Natural killer cell (primary cell): ENCODE measurements around the gene MXRA7. TPM values are rescaled to one million over a fixed set of nuclear protein-coding genes. Genes with fewer than 3 reads are reported as not detected.

Source experiments
- ATAC-seq, 3 donors: fragments of 150-1000 bp in 2 of 3; fragments of 200-7000 bp in 1 of 3; cut with Tn5 transposase; 1 replicate in 1 of 3; 2 replicates in 2 of 3; pipeline ENCODE4 v1.10.0; 2021; ENCODE audit warnings: mild to moderate bottlenecking in 2 of 3, moderate library complexity in 2 of 3
- DNase-seq, 2 donors: peaks; one replicate each; pipeline versions ENCODE4 v3.0.0 to v3.0.0-alpha.2; 2013 to 2021; ENCODE audit warnings: mixed read lengths in 1 of 2
- H3K27ac ChIP-seq: one replicate; pipeline ENCODE4 v1.5.1; 2013; ENCODE audit warnings: mild to moderate bottlenecking, low read length
- H3K27me3 ChIP-seq: one replicate; pipeline ENCODE4 v1.6.1; 2013; ENCODE audit warnings: low read length; ENCODE audit not compliant: control insufficient read depth, insufficient read depth
- H3K36me3 ChIP-seq: one replicate; pipeline ENCODE4 v1.6.1; 2013; ENCODE audit warnings: low read length; ENCODE audit not compliant: control insufficient read depth, insufficient read depth
- H3K4me1 ChIP-seq: one replicate; pipeline ENCODE4 v1.6.1; 2013; ENCODE audit warnings: low read length; ENCODE audit not compliant: control insufficient read depth, insufficient read depth
- H3K4me3 ChIP-seq: one replicate; pipeline ENCODE4 v1.5.1; 2013; ENCODE audit warnings: low read length
- H3K9me3 ChIP-seq: one replicate; pipeline ENCODE4 v1.6.1; 2013; ENCODE audit warnings: low read length; ENCODE audit not compliant: control insufficient read depth, insufficient read depth
- H3K27ac Mint-ChIP-seq, 2 donors: one replicate each; pipeline ENCODE4 v1.8.0; 2022; ENCODE audit warnings: mild to moderate bottlenecking in 2 of 2, mixed read lengths in 2 of 2, moderate library complexity in 1 of 2
- H3K27me3 Mint-ChIP-seq, 2 donors: one replicate each; pipeline ENCODE4 v1.8.0; 2022; ENCODE audit warnings: low read depth in 2 of 2, mixed read lengths in 2 of 2
- H3K36me3 Mint-ChIP-seq: one replicate; pipeline ENCODE4 v1.8.0; 2022; ENCODE audit warnings: mixed read lengths
- H3K4me1 Mint-ChIP-seq, 2 donors: one replicate each; pipeline ENCODE4 v1.8.0; 2022; ENCODE audit warnings: mixed read lengths in 2 of 2
- H3K4me3 Mint-ChIP-seq: one replicate; pipeline ENCODE4 v1.8.0; 2022; ENCODE audit warnings: mild to moderate bottlenecking, moderate library complexity, mixed read lengths
- H3K9me3 Mint-ChIP-seq, 2 donors: one replicate each; pipeline ENCODE4 v1.8.0; 2022; ENCODE audit warnings: mixed read lengths in 2 of 2
- whole genome bisulfite sequencing: methylation state at CpG from one replicate; pipeline ENCODE4 v1.1.7; 2013; ENCODE audit warnings: missing lambda C conversion rate; ENCODE audit not compliant: insufficient coverage; 5-methylcytosine and 5-hydroxymethylcytosine counted together
- intact Hi-C: fragments of 100-400 bp; cut with micrococcal nuclease; formaldehyde crosslinking; loops from one replicate; pipeline ENCODE4 v1.14.2; 2022
- total RNA-seq, 4 donors: library from RNA; stranded (reverse); fragments of 120-200 nt in 1 of 4; gene quantifications; one replicate each; pipeline versions ENCODE4 v1.2.3 to v1.2.4, GENCODE V29; 2013 to 2022
- TF ChIP-seq, protein P1 (sequence below): fragments of 200-600 bp; IDR thresholded peaks from one replicate; pipeline ENCODE4 v1.8.0; 2022; ENCODE audit warnings: antibody characterized with exemption

Gene MXRA7
- total RNA-seq, 3 donors from 2014 or later (not counting 1 experiment from before 2014, with no cell fraction given): 31.6 to 47.6 (median 46.5) TPM

DNA sequence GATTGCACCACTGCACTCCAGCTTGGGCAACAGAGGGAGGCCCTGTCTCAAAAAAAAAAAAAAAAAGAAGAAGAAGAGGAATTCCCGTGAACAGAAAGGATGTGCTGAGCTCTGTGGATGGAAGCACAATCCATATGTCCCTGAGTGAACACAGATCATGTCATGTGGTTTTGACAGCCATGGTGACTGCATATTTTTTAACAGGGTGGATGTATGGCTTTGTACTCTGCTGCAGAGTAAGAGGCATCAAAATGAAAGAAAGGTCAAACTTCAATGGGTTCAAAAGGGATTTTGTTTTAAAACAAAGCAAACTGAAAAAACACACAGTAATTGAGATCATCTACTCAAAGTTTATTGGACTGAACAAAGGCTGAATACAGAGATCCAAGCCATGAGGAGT is 31.5 kb downstream of the MXRA7 start:
- Histone ChIP-seq H3K27me3 (no peaks in the 10 kb centered on the region), H3K4me1 (peaks cover 61% of the 10 kb centered on the region), H3K27ac (no peak overlapping the region), H3K36me3 (no peaks in the 10 kb centered on the region), H3K4me3 (no peak overlapping the region), H3K9me3 (no peaks in the 10 kb centered on the region)
- Mint-ChIP-seq H3K4me3 (no peak overlapping the region), H3K9me3 (no peaks in the 10 kb centered on the region), H3K27me3 (no peaks in the 10 kb centered on the region), H3K27ac (no peak overlapping the region), H3K4me1 (peaks cover 18 to 21% of the 10 kb centered on the region in 2 donors), H3K36me3 (no peaks in the 10 kb centered on the region)
- ATAC-seq: no peak
- TF ChIP-seq, protein P1, sequence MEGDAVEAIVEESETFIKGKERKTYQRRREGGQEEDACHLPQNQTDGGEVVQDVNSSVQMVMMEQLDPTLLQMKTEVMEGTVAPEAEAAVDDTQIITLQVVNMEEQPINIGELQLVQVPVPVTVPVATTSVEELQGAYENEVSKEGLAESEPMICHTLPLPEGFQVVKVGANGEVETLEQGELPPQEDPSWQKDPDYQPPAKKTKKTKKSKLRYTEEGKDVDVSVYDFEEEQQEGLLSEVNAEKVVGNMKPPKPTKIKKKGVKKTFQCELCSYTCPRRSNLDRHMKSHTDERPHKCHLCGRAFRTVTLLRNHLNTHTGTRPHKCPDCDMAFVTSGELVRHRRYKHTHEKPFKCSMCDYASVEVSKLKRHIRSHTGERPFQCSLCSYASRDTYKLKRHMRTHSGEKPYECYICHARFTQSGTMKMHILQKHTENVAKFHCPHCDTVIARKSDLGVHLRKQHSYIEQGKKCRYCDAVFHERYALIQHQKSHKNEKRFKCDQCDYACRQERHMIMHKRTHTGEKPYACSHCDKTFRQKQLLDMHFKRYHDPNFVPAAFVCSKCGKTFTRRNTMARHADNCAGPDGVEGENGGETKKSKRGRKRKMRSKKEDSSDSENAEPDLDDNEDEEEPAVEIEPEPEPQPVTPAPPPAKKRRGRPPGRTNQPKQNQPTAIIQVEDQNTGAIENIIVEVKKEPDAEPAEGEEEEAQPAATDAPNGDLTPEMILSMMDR: no peak
- WGBS: 86% methylated on average over 1 of the region's 1 CpG
- intact Hi-C loops: no loop called here
- DNase-seq: no peak

DNA sequence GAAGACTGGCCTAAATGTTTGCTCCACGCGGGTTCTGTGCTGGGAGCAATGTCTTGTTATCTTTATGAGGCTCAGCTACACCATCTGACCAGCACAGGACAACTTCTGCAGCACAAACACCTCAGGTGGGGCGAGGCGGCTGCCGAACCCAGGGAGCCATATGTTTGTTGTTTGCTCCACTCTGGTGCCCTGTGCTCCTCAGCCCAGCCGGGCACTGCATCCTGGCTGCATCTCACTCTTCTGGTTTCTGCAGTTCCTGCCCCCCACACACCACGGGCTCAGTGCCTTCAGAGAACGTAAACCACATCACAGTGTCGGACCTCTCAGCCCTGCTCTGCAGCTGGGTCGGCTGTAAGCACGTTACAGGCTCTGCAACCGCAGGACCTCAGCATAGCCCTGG is 32.4 kb downstream of the MXRA7 start:
- H3K4me1 ChIP-seq: peaks cover 57% of the 10 kb centered on the region
- H3K4me3 ChIP-seq: no peak overlapping the region
- WGBS: 16% methylated on average over 12 of the region's 12 CpGs
- Mint-ChIP-seq H3K4me1 (peaks cover 18 to 21% of the 10 kb centered on the region in 2 donors), H3K9me3 (no peaks in the 10 kb centered on the region), H3K4me3 (no peak overlapping the region), H3K36me3 (no peaks in the 10 kb centered on the region), H3K27me3 (no peaks in the 10 kb centered on the region), H3K27ac (no peak overlapping the region)
- DNase-seq (peak; percentile 46 to 70), ATAC-seq (peak; percentile 74 to 85 (median 78))
- no peaks in the 10 kb centered on the region for H3K9me3 ChIP-seq
- no peaks in the 10 kb centered on the region for H3K36me3 ChIP-seq
- TF ChIP-seq, protein P1: no peak
- peak overlapping the region; percentile 50 for H3K27ac ChIP-seq
- intact Hi-C loops: no loop called here
- H3K27me3 ChIP-seq: no peaks in the 10 kb centered on the region

- H3K4me3 Mint-ChIP-seq: no peak overlapping the region
- peaks cover 19 to 22% of the 10 kb centered on the region in 2 donors for H3K4me1 Mint-ChIP-seq
- ATAC-seq (no peak), DNase-seq (no peak)
- Histone ChIP-seq H3K27me3 (no peaks in the 10 kb centered on the region), H3K36me3 (no peaks in the 10 kb centered on the region), H3K9me3 (no peaks in the 10 kb centered on the region), H3K4me1 (peaks cover 53% of the 10 kb centered on the region), H3K4me3 (no peak overlapping the region), H3K27ac (peak overlapping the region; percentile 50)
- TF ChIP-seq, protein P1: no peak
- 96% methylated on average over 16 of the region's 16 CpGs for WGBS
- intact Hi-C loops: no loop called here
- no peaks in the 10 kb centered on the region for H3K9me3 Mint-ChIP-seq
- H3K36me3 Mint-ChIP-seq: no peaks in the 10 kb centered on the region
- H3K27me3 Mint-ChIP-seq: no peaks in the 10 kb centered on the region
- H3K27ac Mint-ChIP-seq: no peak overlapping the region
These were observed 33.4 kb downstream of the MXRA7 start for GRCh38 chr17:76677406-76677805.

DNA sequence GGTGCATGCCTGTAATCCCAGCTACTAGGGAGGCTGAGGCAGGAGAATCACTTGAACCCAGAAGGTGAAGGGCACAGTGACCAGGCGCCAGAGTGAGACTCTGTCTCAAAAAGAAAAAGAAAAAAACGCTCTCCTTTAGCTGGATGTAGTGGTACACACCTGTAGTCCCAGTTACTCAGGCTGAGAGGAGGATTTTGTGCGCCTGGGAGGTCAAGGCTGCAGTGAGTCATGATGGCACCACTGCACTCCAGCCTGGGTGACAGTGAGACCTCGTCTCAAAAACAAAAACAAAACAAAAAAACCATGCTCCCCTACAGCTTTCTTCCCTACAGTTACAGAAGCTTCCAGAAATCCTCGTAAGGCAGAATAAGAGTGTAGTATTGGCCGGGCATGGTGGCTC is 34.1 kb downstream of the MXRA7 start:
- no peak for DNase-seq
- no peak for ATAC-seq
- Histone ChIP-seq H3K4me3 (no peak overlapping the region), H3K36me3 (no peaks in the 10 kb centered on the region), H3K9me3 (no peaks in the 10 kb centered on the region), H3K4me1 (peaks cover 47% of the 10 kb centered on the region), H3K27me3 (no peaks in the 10 kb centered on the region), H3K27ac (no peak overlapping the region)
- WGBS: 92% methylated on average over 6 of the region's 6 CpGs
- intact Hi-C loops: no loop called here
- H3K27me3 Mint-ChIP-seq: no peaks in the 10 kb centered on the region
- TF ChIP-seq, protein P1: no peak
- H3K4me3 Mint-ChIP-seq: no peak overlapping the region
- H3K4me1 Mint-ChIP-seq: peaks cover 19 to 22% of the 10 kb centered on the region in 2 donors
- no peaks in the 10 kb centered on the region for H3K36me3 Mint-ChIP-seq
- no peaks in the 10 kb centered on the region for H3K9me3 Mint-ChIP-seq
- no peak overlapping the region for H3K27ac Mint-ChIP-seq
